ENCODE data around the gene HRH2.

DNA sequence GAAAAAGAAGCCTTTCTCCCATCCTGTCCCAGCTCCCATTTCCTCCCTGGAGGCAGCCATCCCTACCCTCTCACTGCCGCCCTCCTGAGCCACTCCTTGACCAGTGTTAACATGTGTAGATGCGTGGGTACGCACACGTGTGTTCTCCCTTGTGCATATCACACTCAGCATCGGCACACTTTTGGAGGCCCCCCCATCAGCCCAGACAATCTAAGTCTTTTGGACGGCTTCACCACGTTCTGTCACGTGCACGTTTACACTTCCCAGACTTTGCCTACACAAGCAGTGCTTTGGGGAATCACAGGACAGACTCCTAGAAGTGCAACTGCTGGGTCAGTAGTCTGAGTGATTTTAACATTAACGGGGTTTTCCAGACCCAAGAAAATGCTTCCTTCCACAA lies 18.0 kb downstream of the HRH2 start:
- TF ChIP-seq, protein P1, sequence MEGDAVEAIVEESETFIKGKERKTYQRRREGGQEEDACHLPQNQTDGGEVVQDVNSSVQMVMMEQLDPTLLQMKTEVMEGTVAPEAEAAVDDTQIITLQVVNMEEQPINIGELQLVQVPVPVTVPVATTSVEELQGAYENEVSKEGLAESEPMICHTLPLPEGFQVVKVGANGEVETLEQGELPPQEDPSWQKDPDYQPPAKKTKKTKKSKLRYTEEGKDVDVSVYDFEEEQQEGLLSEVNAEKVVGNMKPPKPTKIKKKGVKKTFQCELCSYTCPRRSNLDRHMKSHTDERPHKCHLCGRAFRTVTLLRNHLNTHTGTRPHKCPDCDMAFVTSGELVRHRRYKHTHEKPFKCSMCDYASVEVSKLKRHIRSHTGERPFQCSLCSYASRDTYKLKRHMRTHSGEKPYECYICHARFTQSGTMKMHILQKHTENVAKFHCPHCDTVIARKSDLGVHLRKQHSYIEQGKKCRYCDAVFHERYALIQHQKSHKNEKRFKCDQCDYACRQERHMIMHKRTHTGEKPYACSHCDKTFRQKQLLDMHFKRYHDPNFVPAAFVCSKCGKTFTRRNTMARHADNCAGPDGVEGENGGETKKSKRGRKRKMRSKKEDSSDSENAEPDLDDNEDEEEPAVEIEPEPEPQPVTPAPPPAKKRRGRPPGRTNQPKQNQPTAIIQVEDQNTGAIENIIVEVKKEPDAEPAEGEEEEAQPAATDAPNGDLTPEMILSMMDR (IDR thresholded peaks at IDR 0.05): no peak
- no peak for TF ChIP-seq POLR2A (IDR thresholded peaks at IDR 0.05)

All from body of pancreas (tissue), 4 donors.